NCI-H460 (cell line): ENCODE data around the gene PRKN. TPM values are rescaled to one million over a fixed set of nuclear protein-coding genes. Genes with fewer than 3 reads are reported as not detected.
"Not testable (repeated sequence)": the region's sequence is repeated elsewhere in the genome, so short reads cannot be mapped to it uniquely, and the experiment has no call there.

Experiments used
- DNase-seq: peaks from one replicate; pipeline ENCODE4 v3.0.0-alpha.2; 2016; ENCODE audit warnings: low read depth; ENCODE audit errors: extremely low read depth
- total RNA-seq: library from RNA; depleted of rRNA; stranded (reverse); fragments of >200 nt; shearing (Covaris generic); gene quantifications from 2 replicates; pipeline ENCODE4 v1.2.3, GENCODE V29; 2014

The PRKN gene
- total RNA-seq, 1 experiment from 2014 or later: 20.4 TPM

- DNase-seq: no peak
Measured at GRCh38 chr6:162680367-162680766, 47.2 kb downstream of the PRKN start.

DNA sequence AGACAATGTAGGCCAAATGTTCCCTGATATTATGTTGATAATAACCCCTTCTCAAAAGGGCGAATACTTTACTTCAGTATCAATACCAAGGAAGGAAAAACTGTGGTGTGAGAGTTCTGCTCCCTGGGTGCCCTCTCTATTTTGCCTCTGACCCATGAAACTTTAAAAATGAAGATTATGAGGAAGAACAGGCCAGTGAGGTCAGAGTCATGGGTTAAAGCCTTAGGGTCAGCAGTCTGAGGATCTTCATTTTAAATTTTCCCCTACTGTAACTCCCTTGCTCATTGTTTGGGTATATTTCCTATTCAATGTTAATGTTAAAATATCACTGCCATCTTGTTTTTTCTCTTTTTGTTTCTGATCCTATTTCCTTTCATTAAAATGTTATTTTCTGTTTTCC is 47.9 kb downstream of the PRKN start:
- DNase-seq: no peak

DNA sequence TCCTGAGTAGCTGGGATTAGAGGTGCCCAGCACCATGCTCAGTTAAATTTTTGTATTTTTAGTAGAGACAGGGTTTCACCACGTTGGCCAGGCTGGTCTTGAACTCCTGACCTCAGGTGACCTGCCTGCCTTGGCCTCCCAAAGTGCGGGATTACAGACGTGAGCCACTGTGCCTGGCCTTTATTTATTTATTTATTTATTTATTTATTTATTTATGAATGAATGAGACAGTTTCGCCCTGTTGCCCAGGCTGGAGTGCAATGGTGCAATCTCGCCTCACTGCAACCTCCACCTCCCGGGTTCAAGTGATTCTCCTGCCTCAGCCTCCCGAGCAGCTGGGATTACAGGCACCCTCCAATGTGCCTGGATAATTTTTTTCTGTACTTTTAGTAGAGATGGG is 48.7 kb downstream of the PRKN start:
- DNase-seq: not testable (repeated sequence)

GRCh38 chr6:162675503-162675902 is 52.1 kb downstream of the PRKN start:
- DNase-seq: no peak

DNA sequence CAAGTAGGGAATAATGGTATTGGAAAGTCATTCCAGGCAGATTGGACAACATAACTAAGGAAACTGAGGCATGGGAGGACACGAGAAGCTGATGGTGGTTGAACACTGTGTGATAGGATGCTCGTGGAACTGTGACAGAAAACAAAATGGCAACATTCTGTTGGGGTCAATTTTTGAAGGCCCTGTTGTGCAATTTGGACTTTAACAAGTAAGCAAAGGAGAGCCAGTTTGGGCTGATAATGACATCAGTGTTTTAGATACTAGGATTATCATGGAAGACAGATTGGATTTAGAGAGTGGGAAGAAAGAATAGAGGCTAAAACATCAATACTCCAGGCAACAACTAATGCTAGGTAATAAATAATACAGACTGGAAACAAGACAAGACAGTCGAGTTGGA is 53.1 kb downstream of the PRKN start:
- no peak for DNase-seq

DNA sequence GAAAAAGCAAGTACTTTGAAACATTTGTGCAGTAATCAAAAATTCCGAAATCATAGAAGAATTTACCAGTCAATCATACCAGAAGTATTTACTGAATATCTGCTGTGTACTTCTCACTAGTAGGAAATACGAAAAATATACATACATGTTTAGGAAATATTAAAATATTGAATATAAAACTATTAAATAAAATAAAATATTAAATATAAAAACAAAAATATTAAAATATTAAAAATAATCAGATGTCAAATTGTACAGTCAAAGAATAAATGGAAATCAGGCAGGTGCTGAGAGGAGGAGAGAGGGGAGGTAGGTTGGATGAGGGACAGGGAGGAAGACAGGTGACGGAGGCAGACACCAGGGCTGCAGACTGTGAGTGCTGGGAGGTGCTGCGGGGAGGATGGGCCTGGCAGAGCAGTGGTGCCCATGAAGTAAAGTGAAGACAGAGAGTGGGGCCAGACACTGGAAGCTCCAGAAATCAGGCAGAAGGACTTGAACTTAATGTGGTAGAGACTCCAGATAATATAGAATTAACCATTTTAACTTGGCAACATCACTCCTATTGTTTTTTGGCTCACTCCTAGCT is 55.9 kb downstream of the PRKN start:
- DNase-seq: no peak

GRCh38 chr6:162670345-162670744 is 57.2 kb downstream of the PRKN start:
- DNase-seq: no peak

DNA sequence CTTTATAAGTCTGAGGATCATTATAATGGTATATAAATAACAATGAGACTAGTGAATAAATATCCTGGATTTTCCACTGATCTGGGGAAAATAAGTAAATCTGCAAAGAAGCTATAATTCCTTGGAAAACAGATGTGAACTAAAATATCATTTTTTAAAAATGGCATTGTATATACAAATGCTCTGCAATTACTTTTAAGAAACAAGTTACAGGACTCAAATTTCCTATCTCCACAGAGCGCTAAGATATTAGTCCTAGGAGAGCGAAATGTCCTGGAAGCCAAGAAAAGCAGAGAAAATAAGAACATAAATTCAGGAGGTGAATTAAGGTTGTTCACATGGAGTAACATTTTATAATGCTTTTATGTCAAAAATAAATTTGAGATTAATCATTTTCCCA is 61.3 kb downstream of the PRKN start:
- DNase-seq: no peak

DNA sequence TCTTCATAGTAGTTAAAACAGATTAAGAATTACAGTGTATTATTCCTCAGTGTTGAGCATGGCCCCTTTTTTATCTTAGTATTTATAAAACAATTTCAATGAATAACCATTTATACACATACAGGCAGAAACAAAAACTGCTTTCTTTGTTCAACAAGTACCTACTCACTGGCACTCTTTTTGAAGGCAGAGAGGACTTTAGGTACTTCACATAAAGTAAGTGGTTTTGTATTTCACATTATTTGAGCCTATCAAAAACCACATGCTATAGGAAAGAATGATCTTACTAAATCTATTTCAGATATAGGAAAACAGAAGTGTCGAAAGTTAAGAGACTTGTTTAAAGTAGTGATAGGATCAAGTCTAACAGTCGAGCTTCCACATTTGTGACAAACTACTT is 73.8 kb downstream of the PRKN start:
- no peak for DNase-seq

DNA sequence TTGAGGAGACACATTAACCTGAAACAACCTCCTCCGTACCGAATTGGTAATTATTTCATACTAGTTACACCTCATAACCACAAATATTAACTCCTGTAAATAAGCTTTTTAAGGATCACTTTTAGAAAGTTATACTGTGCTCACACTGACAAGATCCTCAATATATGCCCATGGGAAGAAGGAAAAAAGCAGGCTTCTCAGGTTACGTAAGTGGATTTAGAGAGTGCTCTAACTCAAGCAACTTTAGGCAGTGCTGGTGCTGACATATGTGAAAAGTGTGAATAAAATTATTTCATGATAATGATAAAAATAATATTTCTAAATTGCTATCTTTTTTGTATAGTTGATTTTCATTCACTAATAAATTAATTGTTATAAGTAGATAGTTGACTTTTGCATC is 76.1 kb downstream of the PRKN start:
- DNase-seq: no peak

DNA sequence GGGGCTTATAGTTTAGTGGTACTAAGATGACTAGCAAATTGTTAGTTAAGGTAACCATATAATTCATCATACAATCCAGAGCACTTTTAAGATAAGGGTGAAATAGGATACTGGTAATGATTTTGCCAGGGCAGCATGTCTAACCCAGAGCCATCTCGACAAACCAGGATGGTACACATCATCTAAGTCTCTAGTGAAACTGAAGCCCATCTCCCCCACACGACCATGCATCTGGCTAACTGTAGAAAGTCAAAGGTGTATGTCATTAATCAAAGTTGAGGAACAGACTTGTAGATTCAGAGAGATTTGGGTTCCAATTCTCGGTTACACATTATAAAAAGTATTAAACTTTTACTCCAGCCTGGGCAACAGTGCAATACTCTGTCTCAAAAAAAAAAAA is 78.3 kb downstream of the PRKN start:
- no peak for DNase-seq

GRCh38 chr6:162644153-162644552 is 83.4 kb downstream of the PRKN start:
- no peak for DNase-seq

- DNase-seq: no peak
Measured at GRCh38 chr6:162640756-162641155, 86.8 kb downstream of the PRKN start.

DNA sequence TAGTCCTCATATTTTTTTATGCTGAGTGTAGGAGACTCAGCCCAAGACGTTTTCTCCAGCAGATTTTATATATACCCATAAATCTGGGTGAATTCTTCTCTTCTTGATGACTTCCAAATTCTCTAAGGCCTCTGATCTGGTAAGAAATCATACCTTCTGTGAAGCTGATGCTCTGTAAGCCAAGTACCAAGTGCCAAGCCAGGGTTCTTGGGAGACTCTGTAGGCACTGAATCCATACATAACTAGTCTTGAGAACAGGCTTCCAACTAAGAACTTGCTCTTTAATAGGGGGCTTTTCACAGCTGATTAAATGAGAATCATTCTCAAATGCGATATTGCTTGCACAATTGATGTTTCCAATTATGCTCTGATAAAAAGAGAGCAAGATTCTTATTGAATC is 87.6 kb downstream of the PRKN start:
- DNase-seq: no peak

DNA sequence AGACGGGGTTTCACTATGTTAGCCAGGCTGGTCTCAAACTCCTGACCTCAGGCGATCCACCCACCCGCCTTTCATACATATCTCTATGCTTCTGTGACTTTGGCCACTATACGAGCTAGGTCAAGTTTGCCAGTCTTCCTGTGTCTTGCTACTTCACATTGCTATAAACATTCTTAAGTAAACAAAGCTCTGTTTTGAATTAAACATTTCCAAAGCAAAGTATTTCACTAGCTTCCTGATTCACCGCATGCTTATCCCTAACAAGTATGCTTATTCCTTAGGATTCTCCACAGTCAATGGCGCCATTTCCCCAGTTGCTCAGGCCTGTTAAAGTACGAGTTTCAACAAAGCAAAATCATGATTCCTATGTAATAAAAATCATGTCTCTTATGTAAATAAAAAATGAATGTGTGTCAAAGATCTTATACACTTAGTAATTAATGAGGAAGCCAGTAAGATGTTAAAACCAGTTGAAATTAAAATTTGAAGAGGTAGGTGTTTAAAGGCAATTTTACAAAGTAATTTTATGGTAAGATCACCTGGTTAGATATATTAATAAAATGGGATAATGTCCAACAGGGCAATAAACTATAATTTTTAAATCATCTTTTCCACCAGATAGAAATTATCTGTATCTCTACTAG is 88.5 kb downstream of the PRKN start:
- no peak for DNase-seq

GRCh38 chr6:162637317-162637716 is 90.2 kb downstream of the PRKN start:
- DNase-seq: no peak

GRCh38 chr6:162636167-162636566 is 91.4 kb downstream of the PRKN start:
- DNase-seq: no peak

DNA sequence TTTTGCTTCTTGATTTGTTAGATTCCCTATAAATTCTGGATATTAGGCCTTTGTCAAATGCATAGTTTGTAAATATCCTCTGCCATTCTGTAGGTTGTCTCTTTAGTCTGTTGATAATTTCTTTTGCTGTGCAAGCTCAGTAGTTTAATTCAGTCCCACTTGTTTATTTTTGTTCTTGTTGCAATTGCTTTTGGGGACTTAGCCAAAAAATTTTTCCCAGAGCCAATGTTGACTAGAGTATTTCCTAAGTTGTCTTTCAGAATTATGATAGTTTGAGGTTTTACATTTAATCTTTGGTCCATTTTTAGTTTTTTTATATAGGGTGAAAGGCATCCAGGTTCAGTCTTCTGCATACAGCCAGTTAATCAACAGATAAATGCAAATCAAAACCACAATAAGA is 96.0 kb downstream of the PRKN start:
- no peak for DNase-seq

- no peak for DNase-seq
Measured at GRCh38 chr6:162630069-162630468, 97.5 kb downstream of the PRKN start.

DNA sequence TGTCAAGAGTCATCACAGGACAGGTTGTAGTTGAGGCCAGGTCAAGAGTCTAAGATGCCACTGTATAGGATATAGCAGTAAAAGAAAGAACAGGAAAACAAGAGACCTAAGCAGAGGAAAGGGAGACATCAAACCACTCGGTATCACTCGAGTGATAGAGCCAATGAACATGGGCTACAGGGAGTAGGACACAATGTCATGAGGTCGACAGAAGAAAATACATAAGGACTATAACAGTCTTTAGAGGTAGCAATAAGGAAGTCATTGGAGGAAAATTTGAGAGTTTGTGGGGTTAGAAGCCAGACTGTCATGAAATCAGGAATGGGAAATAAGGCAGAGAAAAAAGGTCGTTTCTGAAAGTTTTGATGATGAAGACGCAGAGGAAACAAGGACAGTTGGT is 99.7 kb downstream of the PRKN start:
- no peak for DNase-seq

GRCh38 chr6:162627362-162627761 is 100.2 kb downstream of the PRKN start:
- no peak for DNase-seq

DNA sequence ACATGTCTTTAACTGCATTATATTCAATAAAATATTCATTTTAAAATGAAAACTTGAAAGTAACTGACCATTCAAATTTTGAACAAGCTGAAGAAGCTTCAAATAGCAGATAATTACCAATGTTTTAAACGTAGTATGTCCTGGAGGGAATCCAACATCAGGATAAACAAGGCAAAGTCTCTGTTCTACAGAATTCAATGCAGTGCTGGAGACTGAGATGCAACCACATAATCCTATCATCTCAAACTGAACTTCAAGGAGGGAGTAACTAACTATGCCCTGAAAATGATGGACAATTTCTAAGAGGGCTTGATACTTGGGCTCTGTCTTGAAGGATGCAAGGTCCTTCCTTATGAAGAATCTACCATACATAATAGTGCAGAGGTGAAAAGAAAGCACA is 100.7 kb downstream of the PRKN start:
- no peak for DNase-seq
